ENCODE results near the gene PDE4A.

The PDE4A gene

GRCh38 chr19:10510301-10510802 lies 90.0 kb downstream of the PDE4A start:
- peak; percentile 44 for DNase-seq (ENCODE audit: low read depth)

GRCh38 chr19:10513223-10513622 lies 92.9 kb downstream of the PDE4A start:
- no peak for DNase-seq (ENCODE audit: low read depth)

GRCh38 chr19:10514211-10515145 lies 94.1 kb downstream of the PDE4A start:
- no peak for DNase-seq (ENCODE audit: low read depth)

GRCh38 chr19:10516064-10516385 lies 95.7 kb downstream of the PDE4A start:
- DNase-seq (ENCODE audit: low read depth), result no peak

GRCh38 chr19:10516671-10517286 lies 96.4 kb downstream of the PDE4A start:
- no peak for DNase-seq (ENCODE audit: low read depth)

GRCh38 chr19:10517361-10517759 lies 97.0 kb downstream of the PDE4A start, which contains the start of gene S1PR5:
S1PR5 (minus strand) TSS chr19:10517447; CDS start chr19:10515011, 2,436 bp downstream.
- no peak for DNase-seq (ENCODE audit: low read depth)

GRCh38 chr19:10517760-10518443 lies 97.6 kb downstream of the PDE4A start:
- DNase-seq (ENCODE audit: low read depth), result no peak

- DNase-seq (ENCODE audit: low read depth), result no peak
Measured at GRCh38 chr19:10518444-10519361, 98.4 kb downstream of the PDE4A start.

Data from stimulated activated CD8-positive, alpha-beta memory T cell treated with anti-CD3 and anti-CD28 coated beads, Interleukin-7, amount 100 ng/mL, for 24 hours (primary cell).